ENCODE results near the gene RPL7A.
A peak's percentile ranks its signal among the peaks of the same experiment; 100 is the strongest.

RPL7A gene

GRCh38 chr9:133348718-133349573 is 928 bp downstream of the RPL7A start:
- no peak for TF ChIP-seq CTCF (conservative IDR thresholded peaks at IDR 0.05; ENCODE audit: low read length)
- DNase-seq (ENCODE audit: low read depth), result no peak
- H3K4me3 ChIP-seq (ENCODE audit: low read length), result peak overlapping the region; percentile 100

GRCh38 chr9:133349965-133350616 is 2.1 kb downstream of the RPL7A start:
- no peak for DNase-seq (ENCODE audit: low read depth)

GRCh38 chr9:133351526-133351907 is 3.5 kb downstream of the RPL7A start:
- TF ChIP-seq CTCF (conservative IDR thresholded peaks at IDR 0.05; ENCODE audit: low read length), result no peak
- no peak overlapping the region for H3K4me3 ChIP-seq (ENCODE audit: low read length)

More at GRCh38 chr9:133349965-133350616, 2.1 kb downstream of the RPL7A start:
- H3K4me3 ChIP-seq (ENCODE audit: low read length), result no peak overlapping the region
- no peak for TF ChIP-seq CTCF (conservative IDR thresholded peaks at IDR 0.05; ENCODE audit: low read length)

GRCh38 chr9:133351908-133352634 is 4.1 kb downstream of the RPL7A start:
- DNase-seq (ENCODE audit: low read depth), result peak; percentile 65
- peak; percentile 66 for TF ChIP-seq CTCF (conservative IDR thresholded peaks at IDR 0.05; ENCODE audit: low read length)
- no peak overlapping the region for H3K4me3 ChIP-seq (ENCODE audit: low read length)

More at GRCh38 chr9:133351526-133351907, 3.5 kb downstream of the RPL7A start:
- DNase-seq (ENCODE audit: low read depth), result no peak

GRCh38 chr9:133352635-133353340 is 4.8 kb downstream of the RPL7A start:
- DNase-seq (ENCODE audit: low read depth), result no peak

More at GRCh38 chr9:133352635-133353340, 4.8 kb downstream of the RPL7A start:
- H3K4me3 ChIP-seq (ENCODE audit: low read length), result no peak overlapping the region
- TF ChIP-seq CTCF (conservative IDR thresholded peaks at IDR 0.05; ENCODE audit: low read length), result no peak
